ENCODE measurements around the gene CDC5L.
"Not testable (repeated sequence)": the region's sequence is repeated elsewhere in the genome, so short reads cannot be mapped to it uniquely, and the experiment has no call there.

Gene CDC5L

GRCh38 chr6:44422531-44422930, 35.0 kb downstream of the CDC5L start:
- no peak for DNase-seq

- no peak for DNase-seq
These were observed 35.8 kb downstream of the CDC5L start for GRCh38 chr6:44423306-44423705.

GRCh38 chr6:44425951-44426350, 38.4 kb downstream of the CDC5L start:
- no peak for DNase-seq

- DNase-seq: no peak
These were observed 41.2 kb downstream of the CDC5L start for GRCh38 chr6:44428682-44429081.

GRCh38 chr6:44430326-44430725, 42.8 kb downstream of the CDC5L start:
- no peak for DNase-seq

- peak; percentile 57 for DNase-seq
These were observed 43.7 kb downstream of the CDC5L start for GRCh38 chr6:44431118-44431725.

- no peak for DNase-seq
These were observed 44.7 kb downstream of the CDC5L start for GRCh38 chr6:44432227-44432626.

GRCh38 chr6:44432726-44433125, 45.2 kb downstream of the CDC5L start:
- no peak for DNase-seq

GRCh38 chr6:44435500-44435899, 48.0 kb downstream of the CDC5L start:
- no peak for DNase-seq

GRCh38 chr6:44438827-44439226, 51.3 kb downstream of the CDC5L start:
- no peak for DNase-seq

GRCh38 chr6:44439270-44440045, 52.0 kb downstream of the CDC5L start:
- DNase-seq: no peak

GRCh38 chr6:44441091-44441855, 53.8 kb downstream of the CDC5L start:
- no peak for DNase-seq

- no peak for DNase-seq
These were observed 54.7 kb downstream of the CDC5L start for GRCh38 chr6:44442236-44442635.

GRCh38 chr6:44442833-44443444, 55.4 kb downstream of the CDC5L start:
- DNase-seq: no peak

- DNase-seq: no peak
These were observed 57.3 kb downstream of the CDC5L start for GRCh38 chr6:44444853-44445252.

- DNase-seq: peak; percentile 62
These were observed 59.3 kb downstream of the CDC5L start for GRCh38 chr6:44446626-44447300.

- not testable (repeated sequence) for DNase-seq
These were observed 61.7 kb downstream of the CDC5L start for GRCh38 chr6:44449181-44449580.

- DNase-seq: peak; percentile 79
These were observed 64.5 kb downstream of the CDC5L start for GRCh38 chr6:44451803-44452695.

- peak; percentile 96 for DNase-seq
These were observed 65.2 kb downstream of the CDC5L start for GRCh38 chr6:44452725-44453124.

GRCh38 chr6:44453146-44453545, 65.6 kb downstream of the CDC5L start:
- no peak for DNase-seq

GRCh38 chr6:44454198-44454597, 66.7 kb downstream of the CDC5L start:
- DNase-seq: no peak
